C4-2B (cell line): ENCODE measurements around the gene AGAP5.
"Not testable (repeated sequence)": the region's sequence is repeated elsewhere in the genome, so short reads cannot be mapped to it uniquely, and the experiment has no call there.

Experiments used
- H3K27ac ChIP-seq: fragments of 450-650 bp; 2 replicates; pipeline ENCODE4 v1.5.1; 2017
- ZFX ChIP-seq: fragments of 450-650 bp; IDR thresholded peaks from 2 replicates; pipeline ENCODE4 v1.6.1; 2017
- TF ChIP-seq, protein P1 (sequence below): fragments of 450-650 bp; conservative IDR thresholded peaks from 2 replicates; pipeline ENCODE4 v1.5.1; 2017; ENCODE audit warnings: mild to moderate bottlenecking

The AGAP5 gene

DNA sequence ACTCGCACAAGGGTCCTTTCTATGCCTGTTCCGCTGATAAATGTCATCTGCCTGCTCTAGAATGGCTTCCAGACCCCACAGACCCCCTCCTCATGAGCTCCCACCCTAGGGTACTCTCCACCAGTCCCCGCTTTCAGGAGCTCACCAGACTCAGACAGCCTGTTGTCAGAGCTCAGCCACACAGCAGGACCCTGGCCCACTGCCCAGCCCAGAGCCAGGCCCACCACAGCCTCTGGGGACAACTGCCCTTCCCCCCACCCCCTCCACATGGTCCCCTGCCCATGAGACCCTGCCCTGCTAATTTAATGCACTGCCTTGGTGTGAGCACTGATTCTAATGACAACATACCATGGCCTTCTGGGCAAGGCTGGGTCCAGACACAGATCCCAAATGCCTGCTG, 32.3 kb downstream of the AGAP5 start:
- H3K27ac ChIP-seq, result peak overlapping the region; percentile 30

DNA sequence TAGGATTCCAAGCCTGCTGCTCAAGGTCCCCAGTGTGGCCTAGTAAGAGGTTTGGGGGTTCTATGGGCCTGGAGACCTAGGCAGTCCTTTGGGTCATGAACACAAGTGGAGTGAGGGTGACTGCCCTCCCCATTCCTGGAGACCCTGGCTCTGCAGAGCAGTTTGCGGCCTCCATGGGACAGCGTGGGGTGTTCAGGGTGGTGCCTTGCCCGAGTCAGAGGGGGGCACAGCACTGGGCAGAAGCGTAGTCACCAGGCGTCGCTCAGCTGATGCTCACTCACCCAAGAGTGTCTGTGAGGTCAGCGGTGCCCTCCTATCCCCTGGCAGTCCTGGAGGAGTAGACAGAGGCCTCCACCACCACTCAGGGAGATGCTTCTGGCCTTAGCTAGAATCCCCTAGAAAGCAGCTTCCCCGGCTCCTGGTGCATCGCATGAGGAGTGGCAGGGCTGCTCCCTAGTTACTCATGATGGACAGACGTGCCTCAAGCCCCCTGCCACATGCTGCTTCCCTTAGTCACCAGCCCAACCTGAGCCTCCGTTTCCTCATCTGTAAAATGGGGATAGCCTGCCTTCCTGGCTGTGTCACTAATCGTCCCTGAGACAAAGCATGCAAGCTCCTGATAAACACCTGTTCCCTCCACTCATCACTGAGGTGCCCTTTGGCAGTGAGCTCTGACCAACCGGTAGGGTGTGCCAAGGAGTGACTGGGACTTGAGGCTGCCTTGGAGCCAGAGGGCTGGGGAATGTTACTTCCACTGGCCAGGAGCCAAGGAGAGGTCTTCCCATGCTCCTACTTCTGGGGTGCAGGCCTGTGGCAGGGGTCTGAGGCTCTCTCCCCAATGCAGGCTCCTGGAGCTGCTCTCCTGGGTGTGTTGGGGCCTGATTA, 33.5 kb downstream of the AGAP5 start:
- H3K27ac ChIP-seq, result not testable (repeated sequence)

DNA sequence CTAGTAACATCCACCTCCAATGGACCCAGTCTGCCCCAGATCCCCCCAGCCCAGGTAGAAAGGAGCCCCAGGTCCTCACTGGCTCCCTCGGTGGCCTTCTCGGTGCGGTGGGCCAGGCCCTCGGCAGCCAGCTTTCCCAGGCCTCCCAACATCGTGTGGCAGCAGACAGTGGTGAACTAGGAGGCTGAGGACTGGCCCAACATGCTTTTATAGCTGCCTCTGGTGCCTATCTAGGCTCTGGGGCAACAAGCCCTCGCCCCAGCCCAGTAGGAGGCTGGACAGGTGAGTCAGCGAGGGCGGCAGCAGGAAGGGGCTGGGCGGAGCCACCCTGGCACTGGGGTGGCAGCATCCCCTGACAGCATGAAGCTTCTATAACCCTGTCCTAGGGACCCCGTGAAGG, 34.3 kb downstream of the AGAP5 start:
- not testable (repeated sequence) for H3K27ac ChIP-seq

DNA sequence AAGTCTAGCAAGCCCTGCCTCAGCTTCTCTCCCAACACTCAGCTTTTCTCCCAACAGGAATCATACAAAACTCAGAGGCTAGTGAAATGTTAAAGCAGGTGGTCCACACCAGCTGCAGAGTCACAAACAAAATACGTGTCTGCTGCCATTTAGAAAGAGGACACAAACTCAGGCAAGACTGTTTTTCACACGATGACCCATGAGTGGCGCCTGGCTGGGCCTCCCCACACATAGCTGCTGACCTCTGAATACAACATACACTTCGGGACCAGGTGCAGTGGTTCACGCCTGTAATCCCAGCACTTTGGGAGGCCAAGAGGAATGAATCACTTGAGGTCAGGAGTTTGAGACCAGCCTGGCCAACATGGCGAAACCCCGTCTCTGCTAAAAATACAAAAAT, 35.2 kb downstream of the AGAP5 start:
- not testable (repeated sequence) for H3K27ac ChIP-seq

GRCh38 chr10:73655990-73656298, 42.0 kb downstream of the AGAP5 start, which contains the start of gene SYNPO2L:
Gene SYNPO2L, minus strand, starts transcription at chr10:73656029. Its CDS starts 107 bp downstream, at chr10:73655922.
- H3K27ac ChIP-seq, result no peak within 1 kb of the TSS
- TF ChIP-seq ZFX, result no peak

DNA sequence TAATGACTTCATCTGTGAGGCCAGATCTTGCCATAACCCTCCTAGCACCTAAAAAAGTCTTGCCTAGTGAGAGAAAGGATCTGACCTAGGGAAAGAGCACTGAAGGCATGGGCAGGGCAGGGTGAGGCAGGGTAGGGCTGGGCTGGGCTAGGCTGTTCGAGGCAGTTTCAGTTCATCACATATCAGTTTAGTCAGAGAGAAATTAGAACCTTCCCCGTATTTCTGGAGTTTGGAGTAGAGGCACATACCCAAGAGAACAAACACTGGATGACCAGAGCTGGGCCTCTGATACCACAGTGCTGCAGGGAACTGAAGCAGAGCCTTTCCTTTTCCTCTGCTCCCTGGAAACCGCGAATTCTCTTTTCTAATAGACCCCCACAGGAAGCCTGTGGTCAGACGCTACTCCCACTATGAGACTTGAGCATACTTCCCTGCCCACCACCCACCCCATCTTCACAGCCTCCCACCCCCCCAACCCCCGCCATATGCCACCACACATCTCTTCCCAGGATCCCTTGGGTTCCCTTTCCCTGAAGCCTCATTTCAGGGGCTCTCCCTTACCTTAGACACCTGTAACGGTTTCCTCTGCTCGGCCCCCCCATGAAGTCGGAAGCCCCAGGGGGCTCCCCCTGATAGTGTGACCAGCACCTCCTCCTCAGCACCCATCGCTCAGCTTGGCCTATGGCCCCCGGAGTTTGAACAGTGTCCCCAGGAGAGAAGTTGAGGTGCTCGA, 42.5 kb downstream of the AGAP5 start:
- no peak overlapping the region for H3K27ac ChIP-seq
- no peak for TF ChIP-seq ZFX
- TF ChIP-seq, protein P1, sequence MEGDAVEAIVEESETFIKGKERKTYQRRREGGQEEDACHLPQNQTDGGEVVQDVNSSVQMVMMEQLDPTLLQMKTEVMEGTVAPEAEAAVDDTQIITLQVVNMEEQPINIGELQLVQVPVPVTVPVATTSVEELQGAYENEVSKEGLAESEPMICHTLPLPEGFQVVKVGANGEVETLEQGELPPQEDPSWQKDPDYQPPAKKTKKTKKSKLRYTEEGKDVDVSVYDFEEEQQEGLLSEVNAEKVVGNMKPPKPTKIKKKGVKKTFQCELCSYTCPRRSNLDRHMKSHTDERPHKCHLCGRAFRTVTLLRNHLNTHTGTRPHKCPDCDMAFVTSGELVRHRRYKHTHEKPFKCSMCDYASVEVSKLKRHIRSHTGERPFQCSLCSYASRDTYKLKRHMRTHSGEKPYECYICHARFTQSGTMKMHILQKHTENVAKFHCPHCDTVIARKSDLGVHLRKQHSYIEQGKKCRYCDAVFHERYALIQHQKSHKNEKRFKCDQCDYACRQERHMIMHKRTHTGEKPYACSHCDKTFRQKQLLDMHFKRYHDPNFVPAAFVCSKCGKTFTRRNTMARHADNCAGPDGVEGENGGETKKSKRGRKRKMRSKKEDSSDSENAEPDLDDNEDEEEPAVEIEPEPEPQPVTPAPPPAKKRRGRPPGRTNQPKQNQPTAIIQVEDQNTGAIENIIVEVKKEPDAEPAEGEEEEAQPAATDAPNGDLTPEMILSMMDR, result no peak

DNA sequence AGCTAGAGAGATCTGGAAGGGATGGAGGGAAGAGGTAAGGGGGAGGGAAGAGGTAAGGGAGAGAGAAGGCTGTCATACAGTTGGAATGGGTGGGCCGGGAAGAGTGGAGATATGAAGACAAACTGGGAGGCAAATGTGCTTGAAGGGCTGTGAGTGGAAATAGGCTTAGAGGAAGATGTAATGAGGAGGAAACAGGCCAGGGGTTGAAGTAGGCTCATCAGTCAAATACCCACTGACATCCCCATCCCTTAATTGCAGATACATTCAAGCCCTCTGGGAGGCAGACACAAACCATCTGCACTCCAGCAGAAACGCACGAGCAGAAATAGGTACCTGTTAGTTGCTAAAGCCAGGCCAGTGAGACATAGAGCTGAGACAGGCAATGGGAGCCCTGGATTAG, 44.2 kb downstream of the AGAP5 start:
- peak overlapping the region; percentile 11; the same call in 1 of the 2 replicates for H3K27ac ChIP-seq

GRCh38 chr10:73653195-73653594, 44.7 kb downstream of the AGAP5 start:
- peak overlapping the region; percentile 11 for H3K27ac ChIP-seq

More for the DNA sequence above, 44.2 kb downstream of the AGAP5 start:
- TF ChIP-seq, protein P1, result no peak
- TF ChIP-seq ZFX, result no peak

DNA sequence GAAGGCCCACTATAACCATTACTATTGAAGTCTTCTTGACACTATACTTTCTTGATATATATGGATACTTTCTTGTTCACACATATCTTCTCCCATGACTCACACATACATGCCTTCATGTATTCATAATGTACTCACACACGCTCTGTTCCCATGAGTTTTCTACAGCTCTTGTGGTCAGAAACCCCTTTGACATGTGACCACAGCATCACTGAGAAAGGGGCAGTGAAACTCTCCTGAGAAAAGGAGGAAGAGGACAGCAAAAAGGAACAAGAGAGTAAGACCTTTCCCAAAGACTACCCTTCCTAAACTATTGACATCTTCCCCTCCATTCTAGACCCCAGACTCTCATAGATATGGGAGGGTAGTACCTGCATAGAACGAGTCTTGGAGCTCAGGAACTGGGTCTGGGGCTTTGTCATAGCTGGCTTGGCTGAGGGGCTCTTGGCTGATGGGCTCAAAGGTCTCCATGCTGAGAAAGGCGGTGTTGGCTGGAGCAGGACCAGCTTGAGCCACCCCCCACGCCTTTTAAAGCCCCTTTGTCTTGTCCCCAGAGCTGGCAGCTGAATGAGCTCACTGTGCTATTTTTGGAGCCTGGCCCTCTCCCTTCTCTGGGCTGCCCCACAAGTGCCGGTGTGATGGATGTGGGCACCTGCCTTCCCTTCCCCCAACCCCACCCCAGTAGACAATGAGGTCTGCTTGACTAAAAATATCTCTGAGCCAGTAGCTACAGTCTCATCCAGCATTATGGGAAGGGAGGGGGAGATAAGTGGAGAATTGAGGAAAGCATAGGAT, 47.2 kb downstream of the AGAP5 start:
- TF ChIP-seq, protein P1, result no peak
- TF ChIP-seq ZFX, result no peak
- no peak overlapping the region for H3K27ac ChIP-seq

More at GRCh38 chr10:73653195-73653594, 44.7 kb downstream of the AGAP5 start:
- TF ChIP-seq, protein P1, result no peak
- TF ChIP-seq ZFX, result no peak
